ENCODE results near the gene DNAJA2. TPM values are rescaled to one million over a fixed set of nuclear protein-coding genes. Genes with fewer than 3 reads are reported as not detected.

The DNAJA2 gene
- total and polyA plus RNA-seq, 9 of the 15 experiments (the other 6 are each of a cell fraction or from before 2014, with no cell fraction given), result 24.1 to 75.9 (median 50.7) TPM

GRCh38 chr16:46975165-46975564 is 1.7 kb upstream of the DNAJA2 start:
- POLR2A ChIA-PET, result interaction anchor here (1.6 kb wide), 1 partner anchor 9 kb away, joined by 5 read pairs; no protein-coding TSS in a partner anchor
- DNase-seq (ENCODE audit: extremely low read depth in 1 of 4, low spot score in 3 of 4) (no peak), FAIRE-seq (no peak), ATAC-seq (no peak)
- H4K20me1 ChIP-seq (replicated peaks; ENCODE audit: control insufficient read depth, insufficient read depth, low read length), result peaks cover 11% of the 10 kb centered on the region
- no peak overlapping the region for H2AFZ ChIP-seq (ENCODE audit: low read depth, low read length)
- H3K36me3 ChIP-seq (ENCODE audit: control insufficient read depth, insufficient read depth, low read length), result peaks cover 19% of the 10 kb centered on the region
- no TSS peak for BruUV-seq (replicated peaks)
- H3K9me3 ChIP-seq (replicated peaks; ENCODE audit: control insufficient read depth, insufficient read depth, low read depth, low read length), result no peaks in the 10 kb centered on the region
- CTCF ChIA-PET (ENCODE audit: low intra/inter-chr PET ratio), result no interaction called here
- no peaks in the 10 kb centered on the region for H3K27me3 ChIP-seq (ENCODE audit: control insufficient read depth in 2 of 2, insufficient read depth in 2 of 2, low read length in 2 of 2)
- WGBS (ENCODE audit: insufficient coverage, low coverage, missing lambda C conversion rate), result 88% methylated on average over 11 of the region's 11 CpGs
- peaks cover 13% of the 10 kb centered on the region in 2 experiments; a peak in 4 of 5 replicates for H3K4me1 ChIP-seq (replicated peaks in 1 of 2; ENCODE audit: control insufficient read depth in 2 of 2, insufficient read depth in 2 of 2, low read length in 2 of 2)
- H3K4me3 ChIP-seq, result no peak overlapping the region
- H3K9ac ChIP-seq (ENCODE audit: insufficient read depth in 1 of 2, low read depth in 2 of 2, low read length in 2 of 2), result no peak overlapping the region
- peaks cover 36% of the 10 kb centered on the region for H3K79me2 ChIP-seq (ENCODE audit: control insufficient read depth, insufficient read depth, low read length)
- no peak overlapping the region for H3K4me2 ChIP-seq (ENCODE audit: insufficient read depth, low read length)
- H3K27ac ChIP-seq (ENCODE audit: extremely low read depth, low read depth, low read length), result no peak overlapping the region
- H3K9me1 ChIP-seq (ENCODE audit: control insufficient read depth, insufficient read depth, low read length), result no peaks in the 10 kb centered on the region
- in situ Hi-C loops (cut with MboI), result no loop called here
- intact Hi-C loops (cut with micrococcal nuclease), result no loop called here
- TF ChIP-seq ELF1 (tag; IDR thresholded peaks at IDR 0.05) (no peak), CEBPB (tag; IDR thresholded peaks at IDR 0.05) (no peak), SRSF3 (IDR thresholded peaks at IDR 0.05; ENCODE audit: insufficient read depth, low read length) (no peak), CHD1 (IDR thresholded peaks at IDR 0.05; ENCODE audit: low read length) (no peak), E2F1 (CRISPR knock-in tag; IDR thresholded peaks at IDR 0.05) (no peak), ZBTB33 (CRISPR knock-in tag; IDR thresholded peaks at IDR 0.05) (0 out of 2 replicates have a peak, but pooled peaks have one; percentile 42), BRF2 (IDR thresholded peaks at IDR 0.05; ENCODE audit: borderline replicate concordance, insufficient read depth, insufficient read length) (no peak), CREB5 (CRISPR knock-in tag; IDR thresholded peaks at IDR 0.05) (no peak), FIP1L1 (IDR thresholded peaks at IDR 0.05; ENCODE audit: low read depth, low read length, poor library complexity, severe bottlenecking) (no peak), ATF2 (CRISPR knock-in tag; IDR thresholded peaks at IDR 0.05) (no peak), ATF3 (IDR thresholded peaks at IDR 0.05) (peak; percentile 69), ATF3 (CRISPR knock-in tag; conservative IDR thresholded peaks at IDR 0.05) (no peak), SP1 (CRISPR knock-in tag; IDR thresholded peaks at IDR 0.05) (no peak), NR3C1 (CRISPR knock-in tag; IDR thresholded peaks at IDR 0.05) (no peak)
